Stimulated activated CD8-positive, alpha-beta memory T cell treated with anti-CD3 and anti-CD28 coated beads, Interleukin-7, amount 100 ng/mL, for 48 hours (primary cell): ENCODE measurements around the gene MRM3.
"Not testable (repeated sequence)": the region's sequence is repeated elsewhere in the genome, so short reads cannot be mapped to it uniquely, and the experiment has no call there.

ENCODE experiments used
- DNase-seq, 2 donors: peaks; one replicate each; pipeline ENCODE4 v3.0.0-alpha.2; 2020; ENCODE audit warnings: low read depth in 1 of 2; ENCODE audit errors: extremely low read depth in 1 of 2

Gene MRM3

DNA sequence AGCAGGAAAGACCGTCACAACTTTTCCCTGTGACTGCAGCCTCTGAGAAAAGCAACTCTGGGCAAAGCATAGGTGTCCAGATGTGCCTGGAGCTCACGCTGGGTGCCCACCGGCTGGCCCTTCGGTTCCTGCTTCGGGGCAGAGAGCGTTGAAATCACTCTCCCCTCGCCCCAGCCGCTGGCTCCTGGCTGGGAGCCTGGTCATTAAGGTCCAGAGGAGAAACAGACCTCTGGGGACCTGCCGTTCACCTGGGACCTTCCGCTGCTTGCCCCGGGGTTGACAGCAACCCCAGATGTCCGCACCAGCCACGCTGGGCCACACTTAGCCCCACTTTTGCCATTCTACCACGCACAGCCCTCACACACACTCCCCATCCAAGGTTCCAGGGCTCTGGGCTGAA, 13.1 kb downstream of the MRM3 start:
- no peak for DNase-seq

GRCh38 chr17:795721-796120, 13.6 kb downstream of the MRM3 start:
- no peak for DNase-seq

DNA sequence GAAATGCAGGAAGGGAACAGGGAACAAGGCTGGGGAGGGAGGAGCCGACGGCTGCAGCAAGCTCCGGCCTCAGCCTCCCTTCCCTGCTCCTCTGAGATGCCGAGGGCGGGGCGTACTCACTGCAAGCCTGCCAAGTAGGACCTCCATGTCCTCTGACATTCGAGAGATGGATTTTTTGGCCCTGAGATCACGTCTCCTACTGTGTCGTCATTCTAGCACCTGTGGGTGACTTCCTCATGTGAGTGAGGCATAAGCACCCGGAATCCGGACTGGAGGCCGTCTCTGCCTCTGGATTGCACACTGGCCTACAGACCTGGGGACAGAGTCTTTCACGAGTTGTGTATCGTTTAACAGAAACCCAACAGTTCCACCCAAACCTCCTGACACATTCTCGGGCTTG, 14.5 kb downstream of the MRM3 start:
- DNase-seq: no peak

DNA sequence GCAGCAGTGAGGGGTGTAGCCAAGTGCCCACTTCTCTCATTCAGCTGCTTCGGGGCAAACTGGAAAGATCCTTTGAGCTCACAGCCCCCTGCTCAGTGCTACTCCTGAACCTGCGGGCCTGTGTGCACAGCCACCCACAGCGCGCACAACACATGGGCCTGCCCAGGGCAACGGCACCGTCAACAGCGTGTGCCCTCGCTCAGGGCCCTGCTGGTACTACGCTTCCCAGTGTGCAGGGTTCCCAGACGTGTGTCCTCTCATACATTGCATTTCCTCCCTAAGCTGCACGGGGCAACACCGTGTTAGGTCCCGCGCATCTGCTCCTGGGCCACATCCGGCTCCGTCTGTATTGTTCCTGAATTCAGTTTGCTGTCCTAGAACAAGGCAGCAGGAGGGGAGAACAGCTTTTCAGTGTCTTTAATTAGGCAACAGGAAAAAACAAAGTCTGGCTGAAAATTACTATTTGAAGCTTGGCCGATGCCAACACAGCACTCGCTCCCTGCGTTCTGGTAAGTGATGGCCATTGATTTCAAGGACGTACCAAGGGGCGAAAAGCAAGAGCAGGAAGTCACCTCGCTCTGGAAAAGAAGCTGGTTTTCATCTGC, 15.2 kb downstream of the MRM3 start:
- DNase-seq: no peak

GRCh38 chr17:798246-798645, 16.1 kb downstream of the MRM3 start:
- DNase-seq: no peak

- DNase-seq: no peak
Measured at GRCh38 chr17:799261-799660, 17.1 kb downstream of the MRM3 start.

DNA sequence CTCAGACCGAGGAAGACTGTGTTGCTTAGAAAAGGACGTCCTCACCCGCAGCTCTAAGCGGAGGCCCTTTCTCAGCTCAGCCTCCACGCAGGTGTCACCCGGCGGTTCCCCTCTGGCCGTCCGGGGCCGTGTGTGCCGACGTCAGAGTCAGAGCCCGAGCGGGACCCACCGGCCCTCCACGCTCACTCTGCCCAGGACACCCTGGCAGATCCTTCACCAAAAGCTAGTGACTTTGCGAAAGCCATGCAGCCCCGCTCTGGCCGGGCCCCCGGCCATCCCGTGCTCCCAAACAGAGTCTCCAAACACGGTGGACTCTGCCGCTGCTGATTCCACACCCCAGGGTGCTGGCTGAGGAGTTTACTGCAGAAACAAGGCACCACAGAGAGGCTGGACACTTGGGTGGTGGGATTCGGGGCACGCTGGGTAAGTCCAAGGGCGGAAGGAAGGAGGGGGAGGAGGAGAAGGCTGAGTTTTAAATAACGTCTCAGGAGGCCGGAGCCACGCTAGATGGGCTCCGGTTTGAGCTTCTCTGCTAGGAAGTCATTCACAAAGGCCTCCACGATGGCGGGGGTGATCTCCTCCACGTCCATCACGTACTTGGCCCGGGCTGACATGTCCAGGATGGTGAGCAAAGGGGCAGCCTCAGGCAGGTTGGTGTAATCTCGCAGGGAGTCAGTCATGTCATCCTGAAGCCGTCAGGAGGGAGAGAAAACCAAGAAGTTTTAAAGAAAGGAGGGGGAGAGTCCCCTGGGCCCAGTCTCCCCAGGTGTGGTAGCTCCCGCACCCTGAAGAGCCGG, 18.5 kb downstream of the MRM3 start:
- no peak for DNase-seq

DNA sequence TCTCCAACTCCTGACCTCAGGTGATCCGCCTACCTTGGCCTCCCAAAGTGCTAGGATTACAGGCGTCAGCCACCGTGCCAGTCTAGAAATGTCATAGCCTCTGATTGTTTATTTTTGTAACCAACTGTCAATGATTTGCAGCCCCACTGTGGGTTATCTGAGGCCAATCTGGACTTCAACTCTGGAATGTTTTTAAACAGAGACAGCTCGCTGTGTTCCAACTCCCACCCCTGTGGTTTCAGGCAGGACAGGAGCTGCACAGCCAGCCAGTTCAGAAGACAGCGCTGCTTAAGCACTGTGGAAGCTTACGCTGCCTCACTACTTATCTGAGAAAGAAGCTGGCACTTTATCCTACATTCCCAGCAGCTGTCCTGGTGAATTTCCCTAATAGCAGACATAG, 19.5 kb downstream of the MRM3 start:
- DNase-seq: no peak

DNA sequence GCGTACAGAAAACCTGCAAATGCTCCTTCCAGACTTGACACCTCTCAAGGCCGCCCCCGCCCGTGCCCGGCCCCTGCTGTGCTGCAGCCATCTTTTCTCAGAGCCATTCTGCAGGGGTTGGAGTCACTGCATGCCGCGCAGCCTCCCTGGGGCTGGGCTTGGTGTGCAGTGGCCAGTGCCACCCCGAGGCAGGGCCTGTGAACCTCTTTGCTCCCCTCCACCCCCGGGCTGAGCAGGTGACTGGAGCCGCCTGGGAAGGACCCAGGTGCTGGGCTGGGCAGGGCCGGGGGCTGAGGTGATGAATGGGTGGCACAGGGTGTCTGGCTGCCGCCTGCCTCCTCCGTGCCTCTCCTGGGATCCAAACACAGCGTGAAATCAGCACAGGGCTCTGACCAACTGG, 20.3 kb downstream of the MRM3 start:
- no peak for DNase-seq

GRCh38 chr17:802901-803881, 21.0 kb downstream of the MRM3 start:
- no peak for DNase-seq

DNA sequence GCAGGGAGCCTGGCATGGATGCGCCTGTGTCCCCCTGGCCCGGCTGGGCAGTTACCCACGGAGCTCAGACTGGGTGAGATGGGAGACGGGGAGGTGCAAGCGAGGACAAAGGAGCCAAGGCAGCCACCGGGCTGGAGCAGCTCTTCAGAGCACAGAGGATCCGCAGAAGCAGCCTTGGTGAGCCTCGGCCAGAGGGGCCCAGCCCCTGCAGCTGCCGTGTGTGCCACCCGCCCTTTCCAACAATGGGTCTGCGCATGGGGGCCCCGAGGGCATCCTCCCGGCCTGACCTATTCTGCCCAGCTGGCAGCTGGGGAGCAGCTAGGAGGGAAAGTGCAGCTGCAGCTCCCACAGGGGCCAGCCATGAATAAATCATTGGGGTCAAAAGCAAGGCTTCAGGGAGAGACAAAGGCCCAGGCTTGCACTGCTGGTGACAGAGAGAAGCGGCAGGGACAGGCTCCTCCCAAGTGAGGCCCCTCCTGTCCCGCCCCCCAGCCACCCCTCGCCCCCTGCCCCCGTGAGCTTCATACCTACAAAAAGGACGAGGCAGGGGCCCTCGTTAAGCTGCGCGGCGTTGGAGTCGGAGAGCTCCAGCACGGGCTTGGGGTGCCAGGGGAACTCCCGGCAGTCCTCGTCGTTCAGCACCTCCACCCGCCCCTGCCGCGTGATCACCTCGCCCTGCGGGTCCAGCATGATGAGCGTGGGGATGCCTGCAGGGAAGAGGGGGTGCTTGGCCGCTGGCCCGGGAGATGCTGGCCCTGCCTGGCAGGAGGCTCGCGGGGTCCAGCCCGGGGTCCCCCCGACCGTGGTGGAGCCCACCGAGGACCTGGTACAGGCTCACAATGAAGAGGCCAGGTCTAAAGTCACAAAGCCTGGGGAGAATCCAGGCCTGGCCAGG, 22.6 kb downstream of the MRM3 start:
- DNase-seq: no peak

DNA sequence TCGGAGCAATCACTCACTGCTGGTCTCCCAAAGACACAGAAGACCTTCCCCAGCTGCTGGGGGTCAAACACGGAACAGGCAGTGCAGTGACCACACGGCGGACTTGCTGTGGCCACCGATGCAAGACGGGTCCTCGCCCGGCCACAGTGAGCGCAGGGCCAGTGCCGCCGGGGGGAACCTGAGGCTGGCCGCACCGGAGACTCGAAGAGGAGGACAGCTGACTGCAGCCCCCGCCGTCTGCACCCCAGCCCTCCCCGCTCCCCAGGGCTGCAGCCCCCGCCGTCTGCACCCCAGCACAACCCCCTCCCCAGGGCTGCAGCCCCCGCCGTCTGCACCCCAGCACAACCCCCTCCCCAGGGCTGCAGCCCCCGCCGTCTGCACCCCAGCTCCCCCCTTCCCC, 23.7 kb downstream of the MRM3 start:
- not testable (repeated sequence) for DNase-seq

DNA sequence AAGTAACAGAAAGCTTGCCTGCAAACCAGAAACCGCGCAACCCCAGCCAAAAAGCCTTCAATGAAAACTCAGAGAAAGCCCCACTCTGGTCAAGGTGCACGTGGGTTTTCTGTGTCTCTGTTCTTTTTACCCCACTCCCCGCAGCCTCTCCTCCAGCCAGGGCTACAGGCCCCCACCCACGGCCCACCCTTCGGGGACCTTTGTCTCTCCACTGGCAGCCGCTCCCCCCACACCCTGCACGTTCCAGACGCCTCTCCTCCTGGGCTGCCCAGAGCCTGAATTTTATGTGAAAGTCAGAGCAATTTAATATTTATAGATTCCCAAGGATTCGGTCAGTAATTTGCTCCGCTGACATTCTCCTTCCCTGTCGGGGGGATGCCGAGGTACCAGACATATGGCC, 24.2 kb downstream of the MRM3 start:
- no peak for DNase-seq

DNA sequence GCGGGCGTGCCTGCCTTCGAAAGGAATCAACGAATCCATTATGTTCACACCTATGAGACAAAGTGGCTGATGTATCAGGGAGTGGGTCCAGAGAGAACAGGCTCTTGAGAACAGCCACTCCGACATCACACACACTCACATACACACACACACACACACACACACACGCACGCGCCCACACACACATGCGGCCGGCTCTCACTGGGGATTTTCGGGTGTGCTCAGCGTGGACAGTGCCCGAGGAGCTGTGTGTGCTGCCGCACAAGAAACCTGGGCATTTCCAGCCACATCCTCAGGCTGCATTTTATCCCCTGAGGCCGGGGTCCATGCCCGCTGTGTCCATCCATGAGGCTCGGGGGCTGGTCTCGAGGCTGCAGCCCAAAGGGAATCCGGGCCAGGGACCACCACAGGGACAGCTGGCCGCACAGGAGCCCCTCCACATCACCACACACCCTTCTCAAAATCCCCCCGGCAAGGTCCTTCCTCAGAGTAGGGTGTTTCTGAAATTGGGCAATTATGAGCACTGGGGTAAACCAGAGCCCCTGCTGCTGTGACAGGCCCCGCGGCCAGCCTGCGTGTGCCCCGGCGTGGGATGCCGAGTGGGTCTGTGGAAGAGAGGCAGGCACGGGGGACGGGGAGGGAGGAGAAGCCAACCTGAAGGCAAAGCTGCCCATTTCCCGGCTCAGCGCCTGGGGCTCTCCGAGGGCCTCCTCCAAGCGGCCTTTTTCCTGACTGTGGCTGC, 24.8 kb downstream of the MRM3 start:
- no peak for DNase-seq

- no peak for DNase-seq
Measured at GRCh38 chr17:807523-808294, 25.6 kb downstream of the MRM3 start.

GRCh38 chr17:811051-811784, 29.1 kb downstream of the MRM3 start:
- no peak for DNase-seq

DNA sequence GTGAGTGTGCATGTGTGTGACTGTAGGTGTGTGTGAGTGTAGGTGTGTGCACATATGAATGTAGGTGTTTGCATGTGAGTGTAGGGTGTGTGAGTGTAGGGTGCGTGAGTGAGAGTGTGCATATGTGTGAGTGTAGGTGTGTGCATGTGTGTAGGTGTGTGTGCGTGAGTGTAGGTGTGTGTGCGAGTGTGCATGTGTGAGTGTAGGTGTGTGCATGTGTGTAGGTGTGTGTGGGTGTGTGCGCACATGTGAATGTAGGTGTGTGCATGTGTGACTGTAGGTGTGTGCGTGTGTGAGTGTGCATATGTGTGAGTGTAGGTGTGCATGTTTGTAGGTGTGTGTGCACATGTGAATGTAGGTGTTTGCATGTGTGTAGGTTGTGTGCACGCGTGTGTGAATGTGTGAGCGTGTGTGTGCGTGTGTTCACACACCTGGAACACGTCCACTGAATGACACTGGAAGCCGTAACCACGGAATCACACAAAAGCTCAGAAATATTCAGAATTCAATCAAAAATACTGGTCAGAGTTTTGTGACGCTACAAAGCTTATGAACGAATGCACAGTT, 30.6 kb downstream of the MRM3 start:
- no peak for DNase-seq

GRCh38 chr17:814371-814770, 32.2 kb downstream of the MRM3 start:
- DNase-seq: no peak
